Fibroblast of upper back skin (primary cell): Measurements from ENCODE around the gene MAPK13.

Experiments
- DNase-seq: peaks from one replicate; pipeline ENCODE4 v3.0.0-alpha.2; 2013

Gene MAPK13

DNA sequence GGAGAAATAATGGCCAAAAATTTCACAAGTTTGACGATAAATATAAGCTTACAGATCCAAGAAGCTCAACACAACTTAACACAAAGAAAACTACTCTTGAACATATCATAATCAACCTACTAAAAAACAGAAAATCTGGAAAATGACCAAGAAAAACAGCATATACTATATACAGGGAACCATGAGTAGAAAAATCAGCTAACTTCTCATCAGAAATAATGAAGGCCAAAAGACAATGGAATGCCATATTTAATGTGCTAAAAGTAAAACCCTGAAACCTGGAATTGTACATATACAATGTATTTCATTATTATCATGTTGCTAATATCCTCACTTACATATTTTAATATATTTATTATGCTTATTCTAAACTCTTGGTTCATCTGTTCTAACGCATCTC, 25.3 kb downstream of the MAPK13 start:
- no peak for DNase-seq

DNA sequence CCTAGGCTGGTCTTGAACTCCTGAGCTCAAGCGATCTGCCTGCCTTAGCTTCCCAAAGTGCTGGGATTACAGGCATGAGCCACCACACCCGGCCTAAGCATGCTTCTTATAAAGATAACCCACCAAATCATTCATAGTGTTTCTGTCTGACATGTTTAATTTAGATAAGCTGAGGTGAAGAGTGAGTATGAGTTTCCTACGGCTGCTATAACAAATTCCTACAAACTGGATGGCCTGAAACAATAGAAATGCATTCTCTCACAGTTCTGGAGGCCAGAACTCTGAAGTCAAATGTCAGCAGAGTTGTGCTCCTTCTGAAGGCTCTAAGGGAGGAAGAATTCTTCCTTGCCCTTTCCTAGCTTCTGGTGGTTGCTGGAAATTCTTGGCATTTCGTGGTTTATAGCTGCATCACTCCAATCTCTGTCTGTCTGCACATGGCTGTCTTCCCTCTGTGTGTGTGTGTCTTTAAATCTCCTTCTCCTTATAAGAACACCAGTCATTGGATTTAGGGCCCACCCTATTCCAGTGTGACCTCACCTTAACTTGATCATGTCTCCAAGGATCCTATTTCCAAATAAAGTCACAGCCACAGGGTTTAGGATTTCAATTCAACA, 29.9 kb downstream of the MAPK13 start:
- DNase-seq: peak; percentile 69

DNA sequence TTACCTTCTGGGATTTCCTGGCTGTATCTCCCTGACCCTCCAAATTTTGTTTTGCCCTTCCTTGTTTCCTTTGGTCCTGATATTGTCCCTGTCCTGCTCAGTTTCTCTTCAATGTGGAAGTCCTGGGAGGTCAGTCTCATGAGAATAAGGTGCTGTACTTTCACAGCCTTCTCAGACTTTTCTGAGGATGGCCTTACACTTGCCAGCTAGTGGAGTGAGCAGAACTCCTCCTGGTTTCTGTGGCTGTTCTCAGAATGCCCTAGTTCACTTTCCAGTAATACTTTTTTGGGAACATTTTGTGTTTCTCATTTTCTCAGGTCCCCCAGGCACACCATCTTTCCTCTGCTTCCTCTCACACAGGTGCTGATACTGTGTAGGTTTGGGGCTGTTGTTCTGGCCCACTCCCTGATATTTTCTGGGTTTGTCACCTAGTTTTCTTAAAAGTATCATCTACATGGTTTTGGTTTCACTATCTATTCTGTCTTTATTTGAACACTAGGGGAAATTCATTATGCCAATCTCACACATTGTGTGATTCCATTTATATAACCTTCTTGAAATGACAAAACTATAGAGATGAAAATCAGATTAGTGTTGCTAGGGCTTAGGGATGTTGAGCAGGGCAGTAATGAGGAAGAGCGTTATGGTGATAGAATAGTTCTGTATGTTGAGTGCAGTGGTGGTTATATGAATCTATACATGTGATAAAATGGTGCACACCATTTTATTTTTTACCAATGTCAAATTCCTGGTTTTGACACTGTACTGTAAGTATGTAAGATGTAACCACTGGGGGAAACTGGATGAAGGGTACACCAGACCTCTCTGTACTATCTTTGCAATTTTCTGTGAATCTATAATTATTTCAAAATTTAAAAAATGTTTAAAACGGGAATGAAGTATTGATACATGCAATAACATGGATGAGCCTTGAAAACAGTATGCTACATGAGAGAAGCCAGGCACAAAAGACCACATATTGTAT, 39.0 kb downstream of the MAPK13 start:
- DNase-seq: no peak

DNA sequence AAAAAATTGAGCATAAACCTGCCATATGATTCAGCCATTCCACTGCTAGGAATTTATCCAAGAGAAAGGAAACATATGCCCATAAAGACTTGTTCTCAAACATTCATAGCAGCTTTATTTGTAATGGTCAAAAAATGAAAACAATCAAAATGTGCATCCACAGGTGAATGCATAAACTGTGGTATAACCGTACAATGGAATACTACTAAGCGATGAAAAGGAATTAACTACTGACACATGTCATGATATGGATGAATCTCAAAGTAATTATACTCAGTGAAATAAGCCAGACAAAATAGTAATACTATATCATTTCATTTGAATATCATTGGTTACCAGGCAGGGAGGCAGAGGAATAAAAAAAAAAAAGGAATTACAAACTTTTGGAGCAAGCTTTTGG, 40.4 kb downstream of the MAPK13 start:
- no peak for DNase-seq

DNA sequence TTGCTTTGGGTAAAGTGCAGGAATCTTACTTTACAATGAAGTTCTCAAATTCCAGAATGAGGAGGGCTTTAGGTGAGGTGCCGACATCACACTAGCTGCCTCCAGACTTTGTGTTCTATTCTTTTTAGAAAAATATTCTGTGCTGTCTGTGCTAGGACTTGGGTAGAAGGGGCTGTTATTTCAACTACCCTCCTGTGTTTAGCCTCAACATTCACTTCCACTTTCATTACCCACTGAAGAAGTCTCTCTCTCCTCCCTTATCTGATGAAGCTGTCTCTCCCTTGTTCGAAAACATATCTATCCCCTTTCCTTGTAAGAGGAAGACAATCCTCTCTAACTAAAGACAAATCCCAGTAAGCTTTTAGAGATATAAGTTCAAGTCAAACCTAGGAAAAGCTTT, 41.3 kb downstream of the MAPK13 start:
- no peak for DNase-seq

DNA sequence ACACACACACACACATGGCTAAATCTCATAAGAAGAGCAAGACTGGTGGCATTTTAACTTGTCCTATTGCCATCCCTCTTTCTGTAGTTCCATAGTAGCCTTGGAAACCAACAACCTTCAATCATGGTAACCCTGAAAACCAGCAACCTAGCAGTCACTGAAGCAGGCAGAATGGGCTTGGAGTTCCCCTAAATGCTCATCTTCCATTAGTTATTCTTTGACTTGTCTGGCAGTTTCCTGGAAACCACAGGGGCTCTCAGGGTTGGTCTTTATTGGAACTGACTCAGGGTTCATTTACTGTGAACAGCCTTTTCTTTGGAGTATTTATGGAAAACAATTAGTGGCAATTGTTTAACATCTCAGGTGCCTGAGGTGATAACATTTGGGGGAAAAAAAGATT, 46.9 kb downstream of the MAPK13 start:
- no peak for DNase-seq

DNA sequence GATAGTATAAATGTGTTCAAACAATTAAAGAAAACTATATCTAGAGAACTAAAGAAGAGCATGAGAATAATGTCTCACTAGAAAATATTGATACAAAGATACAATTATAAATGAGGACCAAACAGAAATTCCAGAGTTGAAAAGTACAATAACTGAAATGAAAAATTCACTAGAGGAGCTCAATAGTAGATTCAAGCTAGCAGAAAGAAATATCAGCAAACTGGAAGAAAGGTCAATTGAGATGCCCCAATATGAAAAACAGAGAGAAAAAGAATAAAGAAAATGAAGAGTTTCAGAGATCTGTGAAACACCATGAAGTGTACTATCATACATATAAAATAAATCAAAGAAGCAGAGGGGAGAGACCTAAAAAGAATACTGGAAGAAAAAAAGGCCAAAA, 48.2 kb downstream of the MAPK13 start:
- DNase-seq: no peak

DNA sequence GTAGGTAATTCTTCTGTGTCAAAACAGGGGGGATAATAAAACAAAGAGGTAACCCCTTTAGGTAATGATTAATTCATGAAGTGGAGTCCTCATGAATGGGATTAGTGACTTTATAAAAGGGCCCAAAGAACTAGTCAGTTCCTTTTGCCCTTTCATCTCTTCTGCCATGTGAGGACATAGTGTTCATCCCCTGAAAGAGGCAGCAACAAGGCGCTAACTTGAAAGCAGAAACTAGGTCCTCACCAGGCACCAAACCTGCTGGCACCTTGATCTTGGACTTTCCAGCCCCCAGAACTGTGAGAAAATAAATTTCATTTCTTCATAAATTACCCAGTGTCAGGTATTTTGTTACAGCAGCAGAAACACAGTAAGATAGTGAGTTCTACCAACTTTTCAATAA, 49.8 kb downstream of the MAPK13 start:
- DNase-seq: no peak

DNA sequence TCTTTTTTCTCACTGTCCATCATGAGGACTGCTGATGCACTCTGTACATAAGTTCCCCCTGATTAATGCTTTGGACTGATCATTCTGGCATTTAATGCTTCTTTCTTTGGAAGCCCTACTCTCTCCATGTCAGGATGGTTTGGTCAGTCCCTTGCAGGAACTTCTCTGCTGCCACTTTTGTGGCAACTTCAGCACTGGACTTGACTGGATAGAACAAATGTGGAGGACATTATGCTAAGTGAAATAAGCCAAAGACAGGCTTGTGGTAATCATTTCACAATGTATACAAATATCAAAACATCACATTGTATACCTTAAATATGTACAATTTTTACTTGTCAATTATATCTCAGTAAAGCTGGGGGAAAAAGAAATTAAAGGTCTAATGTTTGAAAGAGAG, 54.0 kb downstream of the MAPK13 start:
- DNase-seq: no peak

DNA sequence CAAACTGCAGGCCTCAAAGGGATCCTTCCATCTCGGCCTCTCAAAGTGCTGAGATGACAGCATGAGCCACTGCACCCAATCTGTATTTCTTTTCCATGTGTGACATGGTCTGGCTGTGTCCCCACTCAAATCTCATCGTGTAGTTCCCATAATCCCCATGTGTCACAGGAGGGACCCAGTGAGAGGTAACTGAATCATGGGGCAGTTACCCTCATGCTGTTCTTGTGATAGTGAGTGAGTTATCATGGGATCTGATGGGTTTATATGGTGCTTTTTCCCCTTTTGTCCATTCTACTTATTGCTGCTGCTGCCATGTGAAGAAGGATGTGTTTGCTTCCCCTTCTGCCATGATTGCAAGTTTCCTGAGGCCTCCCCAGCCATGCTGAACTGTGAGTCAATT, 55.9 kb downstream of the MAPK13 start:
- DNase-seq: no peak

DNA sequence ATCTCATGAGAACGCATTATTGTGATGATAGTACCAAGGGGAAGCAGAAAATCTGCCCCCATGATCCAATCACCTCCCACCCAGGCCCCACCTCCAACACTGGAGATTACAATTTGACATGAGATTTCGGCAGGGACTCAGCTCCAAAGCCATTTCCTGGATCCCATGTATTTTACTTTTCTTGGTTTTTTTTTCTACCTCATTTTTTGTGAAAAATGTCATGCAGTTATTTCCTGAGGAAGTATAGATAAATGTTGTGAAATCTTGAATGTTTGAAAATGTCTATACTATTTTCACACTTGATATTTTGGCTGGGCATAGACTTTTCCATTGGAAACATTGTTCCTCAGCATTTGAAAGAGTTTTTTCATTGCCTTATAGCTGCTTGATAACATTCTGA, 57.1 kb downstream of the MAPK13 start:
- DNase-seq: no peak
